C4-2B (cell line): Measurements from ENCODE around the gene VPS33B.
"Not testable (repeated sequence)": the region's sequence is repeated elsewhere in the genome, so short reads cannot be mapped to it uniquely, and the experiment has no call there.

Experiments used
- H3K27ac ChIP-seq: fragments of 450-650 bp; 2 replicates; pipeline ENCODE4 v1.5.1; 2017
- ZFX ChIP-seq: fragments of 450-650 bp; IDR thresholded peaks from 2 replicates; pipeline ENCODE4 v1.6.1; 2017
- TF ChIP-seq, protein P1 (sequence below): fragments of 450-650 bp; conservative IDR thresholded peaks from 2 replicates; pipeline ENCODE4 v1.5.1; 2017; ENCODE audit warnings: mild to moderate bottlenecking

Gene VPS33B

DNA sequence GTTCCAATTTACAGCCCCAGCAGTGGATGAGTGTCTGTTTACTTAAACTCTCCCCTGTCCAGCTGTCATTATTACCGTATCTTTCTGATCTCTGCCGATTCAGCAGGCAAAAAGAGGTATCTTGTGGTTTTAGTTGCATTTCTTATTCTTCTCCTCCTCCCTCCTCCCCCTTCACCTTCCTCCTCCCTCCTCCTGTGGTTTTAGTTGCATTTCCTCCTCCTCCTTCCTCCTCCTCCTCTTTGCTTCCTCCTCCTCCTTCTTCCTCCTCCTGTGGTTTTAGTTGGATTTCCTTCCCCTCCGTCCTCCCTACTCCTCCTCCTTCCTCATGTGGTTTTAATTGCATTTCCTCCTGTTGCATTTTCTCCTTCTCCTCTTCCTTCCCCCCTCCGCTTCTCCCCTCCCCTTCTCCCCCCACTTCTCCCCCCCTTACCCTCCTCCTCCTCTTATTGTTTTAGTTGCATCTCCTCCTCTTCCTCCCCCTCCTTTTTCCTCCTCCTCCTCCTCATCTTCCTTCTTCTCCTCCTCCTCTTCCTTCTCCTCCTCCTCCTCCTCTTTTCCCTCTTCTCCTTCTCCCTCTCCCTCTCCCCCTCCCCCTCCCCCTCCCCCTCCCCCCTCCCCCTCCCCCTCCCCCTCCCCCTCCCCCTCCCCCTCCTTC is 25.3 kb upstream of the VPS33B start:
- TF ChIP-seq, protein P1, sequence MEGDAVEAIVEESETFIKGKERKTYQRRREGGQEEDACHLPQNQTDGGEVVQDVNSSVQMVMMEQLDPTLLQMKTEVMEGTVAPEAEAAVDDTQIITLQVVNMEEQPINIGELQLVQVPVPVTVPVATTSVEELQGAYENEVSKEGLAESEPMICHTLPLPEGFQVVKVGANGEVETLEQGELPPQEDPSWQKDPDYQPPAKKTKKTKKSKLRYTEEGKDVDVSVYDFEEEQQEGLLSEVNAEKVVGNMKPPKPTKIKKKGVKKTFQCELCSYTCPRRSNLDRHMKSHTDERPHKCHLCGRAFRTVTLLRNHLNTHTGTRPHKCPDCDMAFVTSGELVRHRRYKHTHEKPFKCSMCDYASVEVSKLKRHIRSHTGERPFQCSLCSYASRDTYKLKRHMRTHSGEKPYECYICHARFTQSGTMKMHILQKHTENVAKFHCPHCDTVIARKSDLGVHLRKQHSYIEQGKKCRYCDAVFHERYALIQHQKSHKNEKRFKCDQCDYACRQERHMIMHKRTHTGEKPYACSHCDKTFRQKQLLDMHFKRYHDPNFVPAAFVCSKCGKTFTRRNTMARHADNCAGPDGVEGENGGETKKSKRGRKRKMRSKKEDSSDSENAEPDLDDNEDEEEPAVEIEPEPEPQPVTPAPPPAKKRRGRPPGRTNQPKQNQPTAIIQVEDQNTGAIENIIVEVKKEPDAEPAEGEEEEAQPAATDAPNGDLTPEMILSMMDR, result no peak
- no peak for TF ChIP-seq ZFX
- no peak overlapping the region for H3K27ac ChIP-seq

DNA sequence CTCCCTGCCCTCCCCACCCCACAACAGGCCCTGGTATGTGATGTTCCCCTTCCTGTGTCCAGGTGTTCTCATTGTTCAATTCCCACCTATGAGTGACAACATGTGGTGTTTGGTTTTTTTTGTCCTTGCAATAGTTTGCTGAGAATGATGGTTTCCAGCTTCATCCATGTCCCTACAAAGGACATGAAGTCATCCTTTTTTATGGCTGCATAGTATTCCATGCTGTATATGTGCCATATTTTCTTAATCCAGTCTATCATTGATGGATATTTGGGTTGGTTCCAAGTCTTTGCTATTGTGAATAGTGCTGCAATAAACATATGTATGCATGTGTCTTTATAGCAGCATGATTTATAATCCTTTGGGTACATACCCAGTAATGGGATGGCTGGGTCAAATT is 23.7 kb upstream of the VPS33B start:
- not testable (repeated sequence) for H3K27ac ChIP-seq

DNA sequence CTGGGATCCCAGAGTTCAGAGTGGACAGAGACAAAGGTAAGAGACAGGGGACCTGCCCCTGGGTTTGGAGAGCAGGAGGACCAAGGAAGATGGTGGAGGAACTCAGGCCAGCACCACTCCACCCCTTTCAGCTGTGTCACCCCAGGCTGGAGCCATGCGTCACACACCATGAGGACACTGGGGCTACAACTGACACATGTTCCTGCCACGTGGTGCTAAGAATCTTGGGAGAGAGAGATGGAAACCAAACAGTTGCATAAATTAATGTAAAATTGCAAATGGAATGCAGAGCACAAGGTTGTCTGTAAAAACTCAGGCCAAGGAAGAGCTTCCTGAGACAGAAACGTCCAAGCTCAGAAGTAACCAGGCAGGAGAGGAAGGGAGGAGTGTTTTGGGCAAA is 22.7 kb upstream of the VPS33B start:
- no peak for TF ChIP-seq ZFX
- TF ChIP-seq, protein P1, result no peak

DNA sequence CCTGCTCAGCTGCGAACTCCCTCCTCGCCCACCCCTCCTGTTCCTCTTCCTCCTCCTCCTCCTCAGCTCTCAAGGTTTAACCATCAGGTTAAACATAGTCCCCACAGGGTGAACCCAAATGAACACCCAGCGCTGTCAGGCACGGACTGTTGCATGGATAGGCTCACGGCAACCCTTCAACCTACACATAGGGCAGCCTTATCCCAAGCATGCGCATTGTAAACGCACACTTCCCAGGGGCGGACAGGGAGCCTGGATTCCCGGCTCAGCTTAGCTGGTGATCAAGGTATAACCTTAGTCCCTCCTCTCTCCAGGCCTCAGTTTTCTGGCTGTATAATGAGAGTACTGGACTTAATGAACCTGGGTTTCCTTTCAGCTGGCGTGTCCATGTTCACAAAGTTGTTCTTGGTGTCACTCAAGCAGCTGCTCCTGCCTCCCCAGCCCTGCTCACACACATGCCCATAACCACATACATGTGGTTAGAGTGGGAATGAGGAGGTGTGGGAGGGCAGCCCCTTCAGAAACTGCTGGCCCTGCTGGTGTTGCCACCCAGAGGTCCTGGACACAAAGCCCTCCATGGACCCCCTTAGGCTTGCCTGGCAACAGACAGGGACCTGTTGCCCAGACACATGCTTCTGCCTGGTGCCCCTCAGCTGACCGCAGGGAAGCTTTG is 20.9 kb upstream of the VPS33B start:
- TF ChIP-seq, protein P1, result no peak
- TF ChIP-seq ZFX, result no peak
- no peak overlapping the region for H3K27ac ChIP-seq

More for the DNA sequence above, 22.7 kb upstream of the VPS33B start:
- no peak overlapping the region for H3K27ac ChIP-seq

DNA sequence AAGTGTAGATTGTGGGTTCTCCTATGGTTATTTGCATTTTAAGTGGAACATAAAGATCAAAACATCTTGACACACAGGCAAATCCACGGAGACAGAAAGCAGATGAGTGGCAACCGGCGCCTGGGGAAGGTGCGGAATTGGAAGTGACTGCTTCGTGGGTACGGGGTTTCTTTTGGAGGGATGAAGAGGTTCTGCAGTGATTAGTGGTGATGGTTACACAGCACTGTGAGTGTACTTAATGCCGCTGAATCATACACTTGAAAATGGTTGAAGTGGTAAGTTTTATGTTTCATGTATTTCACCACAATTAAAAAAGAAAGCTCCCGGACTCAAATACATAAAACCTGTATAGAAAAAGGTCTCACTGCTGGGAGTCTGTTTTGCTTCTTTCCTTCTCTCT is 18.5 kb upstream of the VPS33B start:
- TF ChIP-seq, protein P1, result no peak
- TF ChIP-seq ZFX, result no peak
- no peak overlapping the region for H3K27ac ChIP-seq

DNA sequence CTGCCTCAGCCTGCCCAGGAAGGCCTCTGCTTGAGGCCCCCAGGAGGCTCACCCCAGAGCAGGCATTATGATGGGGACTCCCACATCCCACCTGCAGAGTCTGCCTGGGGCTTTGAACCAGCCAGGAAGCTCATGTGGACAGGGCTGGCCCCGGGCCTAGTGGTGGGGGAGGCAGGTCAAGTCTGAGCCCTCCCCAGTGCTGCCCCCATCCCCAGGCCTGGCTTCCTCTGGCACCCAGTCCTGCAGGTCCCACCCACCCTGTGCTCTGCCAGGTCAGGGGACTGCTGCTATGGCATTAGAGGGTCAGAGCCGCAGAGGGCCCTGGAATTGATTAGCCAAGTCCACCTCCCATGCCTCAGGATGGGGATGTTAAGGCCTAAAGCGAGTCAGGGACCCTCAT is 17.6 kb upstream of the VPS33B start:
- TF ChIP-seq ZFX, result no peak
- TF ChIP-seq, protein P1, result no peak
- H3K27ac ChIP-seq, result no peak overlapping the region

DNA sequence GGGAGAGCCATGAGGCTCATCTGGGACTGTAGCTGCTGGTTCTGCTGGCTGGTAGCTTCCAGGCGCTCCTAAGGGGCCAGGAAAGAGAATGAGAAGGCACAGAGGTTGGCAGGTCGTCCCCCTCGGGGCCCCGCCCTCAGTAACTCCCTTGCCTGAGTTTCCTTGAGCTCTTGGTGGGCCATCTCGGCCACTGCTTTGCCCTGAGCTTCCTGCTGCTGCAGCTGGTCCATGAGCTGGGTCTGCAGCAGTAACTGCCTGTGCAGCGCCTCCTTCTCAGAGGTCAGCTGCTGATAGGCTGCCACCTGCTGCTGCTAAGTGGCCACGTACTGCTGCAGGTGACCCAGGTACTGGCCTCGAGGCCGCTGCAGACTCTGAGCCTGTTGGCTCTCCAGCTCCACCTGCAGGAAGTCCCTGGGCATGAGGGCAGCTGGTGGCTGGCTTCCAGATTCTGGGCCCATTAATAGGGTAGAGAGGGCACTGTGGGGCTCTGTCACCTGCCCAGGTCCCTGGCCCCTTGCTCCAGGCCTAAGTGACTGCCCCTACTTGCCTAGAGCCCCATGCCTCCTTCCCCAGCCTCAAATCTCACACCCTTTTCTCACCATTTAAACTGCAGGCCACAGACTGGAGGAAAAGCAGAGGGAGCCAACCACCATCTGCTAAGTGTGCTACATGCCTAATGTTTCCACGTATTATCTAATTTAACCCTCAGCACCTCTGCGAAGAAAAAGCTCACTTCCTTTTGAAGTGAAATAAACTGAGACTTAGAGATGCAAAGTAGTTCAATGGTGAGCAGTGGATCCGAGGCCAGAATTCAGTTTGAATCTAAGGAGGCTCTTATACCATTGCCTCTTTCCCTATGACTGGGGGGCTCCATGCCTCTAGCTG is 10.8 kb upstream of the VPS33B start:
- TF ChIP-seq ZFX, result no peak
- TF ChIP-seq, protein P1, result peak; percentile 96

More for the DNA sequence above, 10.8 kb upstream of the VPS33B start:
- H3K27ac ChIP-seq, result peak overlapping the region; percentile 28; the same call in 1 of the 2 replicates
